ENCODE results near the gene GRIK4.

The GRIK4 gene

DNA sequence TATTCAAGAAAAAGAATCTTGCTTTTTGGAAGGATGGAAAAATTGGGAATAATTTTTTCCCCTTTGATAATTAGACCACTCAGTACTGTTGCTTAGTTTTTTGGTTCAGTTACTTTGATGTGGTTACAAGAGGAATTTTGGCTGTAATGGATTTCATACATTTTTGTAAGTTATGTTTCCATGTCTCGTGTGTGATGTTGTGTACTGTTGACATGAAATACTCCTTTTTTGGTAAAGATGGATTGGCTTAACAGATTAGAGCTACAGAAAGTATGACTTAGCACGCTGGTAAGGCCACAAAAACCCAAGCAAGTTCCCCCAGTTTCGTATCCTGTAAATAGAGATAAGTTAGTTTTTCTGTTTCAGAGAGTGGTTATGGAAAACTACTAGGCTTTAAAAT, 524.2 kb downstream of the GRIK4 start:
- no peak overlapping the region for H3K9ac ChIP-seq (ENCODE audit: low read depth, low read length)
- no peak overlapping the region for H3K4me2 ChIP-seq (ENCODE audit: low read length)
- H3K9me3 ChIP-seq (replicated peaks; ENCODE audit: low read length), result no peaks in the 10 kb centered on the region
- no peaks in the 10 kb centered on the region for H3K4me1 ChIP-seq (ENCODE audit: control insufficient read depth, insufficient read depth, low read length)
- no peaks in the 10 kb centered on the region for H3K27me3 ChIP-seq (ENCODE audit: control insufficient read depth, insufficient read depth, low read length)
- no peak overlapping the region for H3K4me3 ChIP-seq (ENCODE audit: low read length)
- H3K36me3 ChIP-seq (ENCODE audit: insufficient read depth, low read length), result no peaks in the 10 kb centered on the region

GRCh38 chr11:121037016-121037415, 525.5 kb downstream of the GRIK4 start:
- no peaks in the 10 kb centered on the region for H3K27me3 ChIP-seq (ENCODE audit: control insufficient read depth, insufficient read depth, low read length)
- no peak overlapping the region for H3K4me3 ChIP-seq (ENCODE audit: low read length)
- H3K4me1 ChIP-seq (ENCODE audit: control insufficient read depth, insufficient read depth, low read length), result no peaks in the 10 kb centered on the region
- no peak overlapping the region for H3K9ac ChIP-seq (ENCODE audit: low read depth, low read length)
- H3K9me3 ChIP-seq (replicated peaks; ENCODE audit: low read length), result no peaks in the 10 kb centered on the region
- no peaks in the 10 kb centered on the region for H3K36me3 ChIP-seq (ENCODE audit: insufficient read depth, low read length)
- no peak overlapping the region for H3K4me2 ChIP-seq (ENCODE audit: low read length)
